Globus pallidus (tissue), 1 donor: ENCODE results near the gene TSNAX.
"Not testable (repeated sequence)": the region's sequence is repeated elsewhere in the genome, so short reads cannot be mapped to it uniquely, and the experiment has no call there.

Experiments used
- DNase-seq: peaks from one replicate; pipeline ENCODE4 v3.0.0-alpha.2; 2015; ENCODE audit warnings: low spot score

Gene TSNAX

DNA sequence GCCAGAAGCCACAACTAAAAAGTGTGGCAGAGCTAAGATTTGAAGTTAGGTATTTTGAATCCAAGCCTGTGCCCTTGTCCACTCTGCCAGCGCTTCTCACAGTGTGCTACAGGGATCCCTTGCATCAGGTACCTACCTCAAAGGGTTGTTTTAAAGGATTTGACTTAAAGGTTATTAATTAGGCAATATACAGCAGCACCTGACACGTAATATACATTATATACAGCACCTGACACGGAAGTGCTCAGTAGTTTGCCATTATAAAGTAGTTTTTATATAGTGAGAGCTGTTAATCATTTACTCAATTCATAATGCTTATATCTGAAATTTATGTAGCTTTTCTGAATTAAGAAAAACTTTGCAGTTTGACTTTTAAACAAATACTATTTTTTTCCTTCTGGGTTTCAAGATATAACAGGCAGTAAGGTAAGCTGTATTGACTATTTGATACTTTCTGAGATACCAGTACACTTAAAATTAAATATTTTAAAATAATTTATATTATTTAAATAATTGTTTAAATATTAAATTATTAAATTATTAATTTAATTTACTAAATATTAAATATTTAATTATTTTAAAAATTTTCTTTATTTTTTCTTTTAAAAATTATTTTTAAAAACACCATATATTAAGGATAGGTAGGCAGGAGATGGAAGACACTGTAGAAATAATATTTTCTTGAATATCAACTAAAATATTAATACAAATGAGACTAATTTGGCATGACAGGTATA, 33.3 kb downstream of the TSNAX start:
- DNase-seq, result no peak

- DNase-seq, result no peak
Measured at GRCh38 chr1:231563247-231563646, 34.8 kb downstream of the TSNAX start.

DNA sequence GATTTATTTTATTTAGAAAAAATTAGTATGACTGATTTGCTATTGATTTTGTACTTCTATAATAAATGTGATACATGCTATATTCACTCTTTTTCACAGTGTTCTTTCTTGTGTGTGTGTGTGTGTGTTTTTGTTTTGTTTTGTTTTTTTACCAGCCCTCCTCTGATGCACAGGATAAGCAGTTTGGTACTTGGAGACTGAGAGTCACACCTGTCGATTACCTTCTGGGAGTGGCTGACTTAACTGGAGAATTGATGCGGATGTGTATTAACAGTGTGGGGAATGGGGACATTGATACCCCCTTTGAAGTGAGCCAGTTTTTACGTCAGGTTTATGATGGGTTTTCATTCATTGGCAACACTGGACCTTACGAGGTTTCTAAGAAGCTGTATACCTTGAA, 35.9 kb downstream of the TSNAX start:
- DNase-seq, result no peak

GRCh38 chr1:231566496-231566895, 38.0 kb downstream of the TSNAX start:
- no peak for DNase-seq

DNA sequence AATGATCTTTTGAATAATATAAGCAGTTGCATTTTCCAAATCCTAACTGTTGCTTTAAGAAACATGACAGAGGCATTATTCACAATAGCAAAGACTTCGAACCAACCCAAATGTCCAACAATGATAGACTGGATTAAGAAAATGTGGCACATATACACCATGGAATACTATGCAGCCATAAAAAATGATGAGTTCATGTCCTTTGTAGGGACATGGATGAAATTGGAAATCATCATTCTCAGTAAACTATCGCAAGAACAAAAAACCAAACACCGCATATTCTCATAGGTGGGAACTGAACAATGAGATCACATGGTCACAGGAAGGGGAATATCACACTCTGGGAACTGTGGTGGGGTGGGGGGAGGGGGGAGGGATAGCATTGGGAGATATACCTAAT, 41.8 kb downstream of the TSNAX start:
- not testable (repeated sequence) for DNase-seq

DNA sequence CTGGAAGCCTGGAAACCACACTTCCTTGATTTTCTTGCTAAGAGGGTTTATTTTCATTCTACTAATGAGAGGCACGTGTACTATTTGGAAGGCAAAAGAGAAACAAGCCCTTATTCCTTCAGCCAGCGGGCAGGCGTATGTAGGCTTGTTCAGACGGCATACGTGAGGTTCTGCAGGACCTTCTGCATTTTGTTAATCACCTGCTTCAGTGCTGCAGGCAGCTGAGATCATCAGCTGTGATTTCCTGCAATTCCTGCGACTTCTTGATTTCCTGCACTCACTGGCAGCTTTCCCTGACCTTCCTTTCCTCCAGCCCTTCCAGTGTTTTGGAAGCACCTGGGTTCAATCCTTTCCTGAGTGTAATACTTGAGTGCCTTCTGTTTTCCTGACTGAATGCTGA, 43.4 kb downstream of the TSNAX start:
- DNase-seq, result no peak

DNA sequence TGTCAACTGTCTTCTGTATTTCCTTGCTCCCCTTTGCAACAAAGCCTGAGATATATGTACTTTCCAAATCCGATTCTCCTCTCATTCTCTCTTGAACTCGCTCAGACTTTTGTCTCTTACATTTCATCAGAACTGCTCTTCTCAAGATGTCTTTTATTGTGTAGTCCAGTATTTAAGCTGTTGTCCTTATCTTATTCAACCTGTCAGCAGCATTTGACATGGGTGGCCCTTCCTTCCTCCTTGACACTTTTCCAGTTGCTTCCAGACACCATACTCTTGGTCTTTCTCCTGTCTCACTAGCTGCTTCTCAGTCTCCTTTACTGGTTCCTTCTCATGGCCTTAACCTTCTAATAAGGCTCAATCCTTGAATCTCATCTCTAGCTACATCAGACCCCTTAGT, 47.0 kb downstream of the TSNAX start:
- no peak for DNase-seq

- no peak for DNase-seq
Measured at GRCh38 chr1:231576804-231577718, 48.6 kb downstream of the TSNAX start.

- no peak for DNase-seq
Measured at GRCh38 chr1:231580874-231581273, 52.4 kb downstream of the TSNAX start.

- no peak for DNase-seq
Measured at GRCh38 chr1:231581859-231582258, 53.4 kb downstream of the TSNAX start.

DNA sequence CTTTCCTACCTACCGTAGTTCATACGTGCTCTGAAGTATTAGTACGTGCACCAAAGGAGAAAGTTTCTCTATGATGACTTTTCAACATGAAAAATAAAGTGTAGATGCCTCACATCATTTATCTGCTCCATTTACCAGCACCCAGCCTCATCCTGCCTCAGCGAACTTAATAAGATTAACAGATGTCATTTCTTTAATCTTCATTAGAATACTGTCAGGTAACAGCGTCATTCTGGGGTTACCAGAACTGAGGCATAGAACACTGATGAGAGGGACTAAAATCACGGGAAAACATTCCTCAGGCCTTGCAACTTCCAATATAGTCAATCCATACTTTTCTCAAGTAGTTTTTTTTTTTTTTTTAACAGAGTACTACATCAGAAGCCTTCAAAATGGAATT, 54.9 kb downstream of the TSNAX start:
- no peak for DNase-seq

DNA sequence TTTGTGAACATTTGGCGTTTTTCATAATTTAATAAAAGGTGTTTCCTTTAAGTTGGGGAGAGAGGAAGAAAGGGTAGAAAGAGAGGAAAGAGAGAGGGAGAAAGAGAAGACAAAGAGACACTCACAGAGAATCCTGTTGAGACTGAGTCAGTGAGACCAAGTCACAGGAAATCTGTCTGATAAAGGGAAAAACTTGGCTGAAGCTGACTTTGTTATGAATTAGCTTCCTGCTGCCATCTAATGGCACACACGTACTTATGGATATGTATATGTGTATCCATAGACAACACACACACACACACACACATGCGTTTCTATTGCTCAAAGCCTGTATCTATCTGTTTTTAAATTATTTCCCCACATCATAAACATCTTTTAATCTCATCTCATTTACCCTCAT, 55.6 kb downstream of the TSNAX start:
- DNase-seq, result peak; percentile 49

- DNase-seq, result no peak
Measured at GRCh38 chr1:231584921-231585320, 56.5 kb downstream of the TSNAX start.

GRCh38 chr1:231590453-231591198, 62.2 kb downstream of the TSNAX start:
- peak; percentile 64 for DNase-seq

DNA sequence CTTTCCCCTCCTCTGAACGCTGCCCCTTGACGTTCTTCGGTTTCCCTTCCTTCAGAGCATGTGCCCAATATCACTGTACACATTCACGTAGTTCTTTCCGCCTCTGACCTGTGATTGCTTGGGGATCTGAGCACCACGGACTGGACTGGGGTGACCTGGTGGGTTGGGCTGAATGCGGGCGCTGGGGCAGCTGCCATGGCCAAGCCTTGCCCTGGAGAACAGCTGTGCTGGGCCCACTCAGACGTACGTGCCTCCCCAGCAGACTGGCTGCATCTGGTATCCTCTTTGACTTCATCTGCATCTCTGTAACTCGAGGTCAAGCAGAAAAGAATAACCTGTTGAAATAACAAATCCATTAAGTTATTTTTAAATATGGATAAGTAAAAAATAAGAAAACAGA, 63.0 kb downstream of the TSNAX start:
- DNase-seq, result no peak

GRCh38 chr1:231592809-231593208, 64.3 kb downstream of the TSNAX start:
- DNase-seq, result no peak

- not testable (repeated sequence) for DNase-seq
Measured at GRCh38 chr1:231593264-231593663, 64.8 kb downstream of the TSNAX start.

DNA sequence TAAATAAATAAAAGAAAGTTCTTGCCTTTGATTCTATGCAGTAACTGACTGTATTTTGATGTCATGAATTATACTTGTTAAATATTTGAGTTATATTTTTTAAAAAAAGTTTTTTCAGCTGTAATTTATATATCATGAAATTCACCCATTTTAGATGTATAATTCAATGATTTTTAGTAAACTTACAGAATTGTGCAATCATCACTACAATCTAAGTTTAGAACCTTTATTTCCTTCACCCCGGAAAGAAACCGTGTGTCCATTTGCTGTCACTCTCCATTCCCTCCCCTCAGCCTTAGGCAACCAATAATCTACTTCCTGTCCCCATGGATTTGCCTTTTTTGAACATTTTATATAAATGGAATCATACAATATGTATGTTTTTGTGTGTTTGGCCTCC, 65.7 kb downstream of the TSNAX start:
- no peak for DNase-seq

DNA sequence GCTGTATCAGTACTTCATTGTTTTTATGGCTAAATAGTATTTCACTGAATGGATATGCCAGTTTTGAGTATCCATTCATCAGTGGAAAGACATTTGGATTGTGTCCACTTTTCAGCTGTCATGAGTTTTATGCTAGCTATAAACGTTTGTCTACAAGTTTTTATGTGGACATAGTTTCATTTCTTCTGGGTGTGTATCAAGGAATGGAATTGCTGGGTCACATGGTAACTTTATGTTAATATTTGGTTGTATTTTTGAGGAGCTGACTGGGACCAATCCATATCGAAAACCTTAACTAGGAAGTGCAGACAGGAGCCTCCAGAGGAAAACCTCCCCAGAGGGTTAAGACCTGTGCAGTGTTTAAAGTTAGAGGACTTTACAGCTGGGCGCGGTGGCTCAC, 66.3 kb downstream of the TSNAX start:
- no peak for DNase-seq

GRCh38 chr1:231596337-231596791, 67.9 kb downstream of the TSNAX start:
- no peak for DNase-seq

GRCh38 chr1:231597971-231598370, 69.5 kb downstream of the TSNAX start:
- DNase-seq, result no peak

DNA sequence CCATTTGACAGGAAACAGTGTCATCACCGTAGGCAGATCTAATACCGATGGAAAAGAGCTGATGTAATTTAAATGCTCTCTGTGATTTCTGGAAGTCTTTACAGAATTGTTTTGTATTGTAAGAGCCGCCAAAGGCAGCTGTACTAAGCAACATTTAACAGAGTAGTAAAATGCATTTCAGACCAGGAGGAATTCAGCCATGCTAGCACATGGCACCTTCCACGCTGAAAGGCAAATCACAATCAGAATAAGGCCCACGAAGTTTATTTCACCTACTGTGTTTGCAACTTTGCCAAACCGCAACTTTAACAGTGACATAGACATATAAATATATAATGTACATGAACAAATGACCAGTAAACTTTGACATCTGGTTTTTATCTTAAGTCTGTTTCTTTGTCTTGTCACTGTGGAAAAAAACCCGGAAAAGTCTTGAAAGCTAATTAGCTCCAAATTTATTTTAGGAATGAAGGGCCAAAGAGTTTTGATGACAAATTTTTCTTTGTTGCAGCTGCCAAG, 72.0 kb downstream of the TSNAX start:
- no peak for DNase-seq
